Vagina (tissue), 2 donors: ENCODE measurements around the gene SMAD6.

Experiments
- CTCF ChIP-seq, 3 experiments: fragments of 450-650 bp in 2 of 3; fragments of 200-600 bp in 1 of 3; sonication (generic) in 1 of 3; IDR thresholded peaks; one replicate each; pipeline ENCODE4 v1.5.1; 2017 to 2019; ENCODE audit warnings: antibody characterized with exemption in 3 of 3, mild to moderate bottlenecking in 2 of 3, moderate library complexity in 2 of 3
- POLR2A ChIP-seq, 2 donors: fragments of 450-650 bp; IDR thresholded peaks; one replicate each; pipeline ENCODE4 v1.6.1; 2017; ENCODE audit warnings: antibody characterized with exemption in 2 of 2, mild to moderate bottlenecking in 2 of 2, moderate library complexity in 2 of 2
- POLR2AphosphoS5 ChIP-seq, 2 donors: sonication (generic); formaldehyde crosslinking; IDR thresholded peaks; one replicate each; pipeline ENCODE4 v1.9.0; 2017; ENCODE audit warnings: antibody characterized with exemption in 2 of 2, mild to moderate bottlenecking in 2 of 2, low read depth in 1 of 2; ENCODE audit not compliant: insufficient read depth in 1 of 2

- TF ChIP-seq CTCF (IDR thresholded peaks at IDR 0.05) (no peak), POLR2AphosphoS5 (IDR thresholded peaks at IDR 0.05; ENCODE audit: insufficient read depth in 1 of 2, low read depth in 1 of 2) (no peak), POLR2A (IDR thresholded peaks at IDR 0.05) (no peak)
Measured at GRCh38 chr15:66800584-66801235, 98.7 kb downstream of the SMAD6 start.
